Measurements from ENCODE around the gene FXYD4. TPM values are rescaled to one million over a fixed set of nuclear protein-coding genes. Genes with fewer than 3 reads are reported as not detected.
"Not testable (repeated sequence)": the region's sequence is repeated elsewhere in the genome, so short reads cannot be mapped to it uniquely, and the experiment has no call there.

FXYD4 gene
- total RNA-seq, 2 experiments from 2014 or later = not detected

- intact Hi-C loops (cut with micrococcal nuclease; ENCODE audit: unreplicated experiment) = no loop called here
- no TSS peak for BruUV-seq (replicated peaks)
- no peaks in the 10 kb centered on the region for H3K9me2 ChIP-seq (ENCODE audit: insufficient read depth, low read length)
- H3K36me3 ChIP-seq (ENCODE audit: insufficient read depth, low read length) = no peaks in the 10 kb centered on the region
- ChIA-PET CTCF (ENCODE audit: unreplicated experiment) (no interaction called here), POLR2A (interaction anchor here (0.7 kb wide), 2 partner anchors 110 to 438 kb away, joined by 3 to 4 read pairs; no protein-coding TSS in a partner anchor)
- H3K27ac ChIP-seq (ENCODE audit: low read depth, low read length, poor library complexity, severe bottlenecking) = no peak overlapping the region
- no peak overlapping the region for H3K4me2 ChIP-seq (ENCODE audit: low read length)
- no peak overlapping the region for H2AFZ ChIP-seq (ENCODE audit: low read length)
- H3K4me1 ChIP-seq (ENCODE audit: insufficient read depth, low read length, poor library complexity, severe bottlenecking) = no peaks in the 10 kb centered on the region
- H3K9me3 ChIP-seq (ENCODE audit: low read length) = no peaks in the 10 kb centered on the region
- no peaks in the 10 kb centered on the region for H3K79me2 ChIP-seq (ENCODE audit: insufficient read depth, low read depth, low read length)
- no peak for TF ChIP-seq EZH2phosphoT487 (IDR thresholded peaks at IDR 0.05; ENCODE audit: borderline replicate concordance, low read depth, low read length)
- TF ChIP-seq CTCF (conservative IDR thresholded peaks at IDR 0.05; ENCODE audit: low read length) = no peak
- no peak overlapping the region for H3K4me3 ChIP-seq (ENCODE audit: low read depth, low read length, poor library complexity, severe bottlenecking)
- H4K20me1 ChIP-seq (ENCODE audit: insufficient read depth, low read length) = no peaks in the 10 kb centered on the region
- no peak for DNase-seq (ENCODE audit: low spot score)
These were observed 43.5 kb upstream of the FXYD4 start for GRCh38 chr10:43327986-43328385.

DNA sequence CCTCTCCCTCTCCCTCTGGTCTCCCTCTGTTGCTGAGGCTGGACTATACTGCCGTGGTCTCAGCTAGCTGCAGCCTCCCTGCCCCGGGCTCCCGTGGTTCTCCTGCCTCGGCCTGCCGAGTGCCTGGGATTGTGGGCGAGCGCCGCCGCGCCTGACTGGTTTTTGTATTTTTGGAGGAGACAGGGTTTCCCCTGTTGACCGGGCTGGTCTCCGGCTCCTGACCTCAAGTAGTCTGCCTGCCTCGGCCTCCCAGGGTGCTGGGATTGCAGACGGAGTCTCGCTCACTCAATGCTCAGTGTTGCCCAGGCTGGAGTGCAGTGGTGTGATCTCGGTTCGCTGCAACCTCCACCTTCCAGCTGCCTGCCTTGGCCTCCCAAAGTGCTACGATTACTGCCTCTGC lies 42.6 kb upstream of the FXYD4 start:
- DNase-seq (ENCODE audit: low spot score); H3K4me3 ChIP-seq (ENCODE audit: low read depth, low read length, poor library complexity, severe bottlenecking); intact Hi-C loops (cut with micrococcal nuclease; ENCODE audit: unreplicated experiment); BruUV-seq (replicated peaks); H3K9me3 ChIP-seq (ENCODE audit: low read length); H2AFZ ChIP-seq (ENCODE audit: low read length); H3K79me2 ChIP-seq (ENCODE audit: insufficient read depth, low read depth, low read length); H3K4me2 ChIP-seq (ENCODE audit: low read length); H3K27ac ChIP-seq (ENCODE audit: low read depth, low read length, poor library complexity, severe bottlenecking); H3K36me3 ChIP-seq (ENCODE audit: insufficient read depth, low read length); H4K20me1 ChIP-seq (ENCODE audit: insufficient read depth, low read length); CTCF ChIA-PET (ENCODE audit: unreplicated experiment); H3K9me2 ChIP-seq (ENCODE audit: insufficient read depth, low read length); H3K4me1 ChIP-seq (ENCODE audit: insufficient read depth, low read length, poor library complexity, severe bottlenecking): not testable (repeated sequence)
- POLR2A ChIA-PET = interaction anchor here (0.7 kb wide), 1 partner anchor 111 kb away, joined by 4 read pairs; no protein-coding TSS in a partner anchor

GRCh38 chr10:43329246-43329885 lies 42.1 kb upstream of the FXYD4 start:
- CTCF ChIA-PET (ENCODE audit: unreplicated experiment); DNase-seq (ENCODE audit: low spot score); H3K9me3 ChIP-seq (ENCODE audit: low read length); H2AFZ ChIP-seq (ENCODE audit: low read length); POLR2A ChIA-PET; H4K20me1 ChIP-seq (ENCODE audit: insufficient read depth, low read length); H3K4me2 ChIP-seq (ENCODE audit: low read length); H3K27ac ChIP-seq (ENCODE audit: low read depth, low read length, poor library complexity, severe bottlenecking); H3K79me2 ChIP-seq (ENCODE audit: insufficient read depth, low read depth, low read length); H3K4me1 ChIP-seq (ENCODE audit: insufficient read depth, low read length, poor library complexity, severe bottlenecking); intact Hi-C loops (cut with micrococcal nuclease; ENCODE audit: unreplicated experiment); H3K9me2 ChIP-seq (ENCODE audit: insufficient read depth, low read length); BruUV-seq (replicated peaks); H3K36me3 ChIP-seq (ENCODE audit: insufficient read depth, low read length); H3K4me3 ChIP-seq (ENCODE audit: low read depth, low read length, poor library complexity, severe bottlenecking): not testable (repeated sequence)

GRCh38 chr10:43330049-43330823 lies 41.2 kb upstream of the FXYD4 start:
- H3K4me2 ChIP-seq (ENCODE audit: low read length); H2AFZ ChIP-seq (ENCODE audit: low read length); H3K79me2 ChIP-seq (ENCODE audit: insufficient read depth, low read depth, low read length); DNase-seq (ENCODE audit: low spot score); H4K20me1 ChIP-seq (ENCODE audit: insufficient read depth, low read length); H3K9me3 ChIP-seq (ENCODE audit: low read length); H3K36me3 ChIP-seq (ENCODE audit: insufficient read depth, low read length); intact Hi-C loops (cut with micrococcal nuclease; ENCODE audit: unreplicated experiment); H3K27ac ChIP-seq (ENCODE audit: low read depth, low read length, poor library complexity, severe bottlenecking); BruUV-seq (replicated peaks); CTCF ChIA-PET (ENCODE audit: unreplicated experiment); H3K9me2 ChIP-seq (ENCODE audit: insufficient read depth, low read length); H3K4me1 ChIP-seq (ENCODE audit: insufficient read depth, low read length, poor library complexity, severe bottlenecking); H3K4me3 ChIP-seq (ENCODE audit: low read depth, low read length, poor library complexity, severe bottlenecking): not testable (repeated sequence)
- POLR2A ChIA-PET = interaction anchor here (0.7 kb wide), 1 partner anchor 191 kb away, joined by 4 read pairs; no protein-coding TSS in a partner anchor

GRCh38 chr10:43330824-43331127 lies 40.7 kb upstream of the FXYD4 start:
- CTCF ChIA-PET (ENCODE audit: unreplicated experiment); H3K4me1 ChIP-seq (ENCODE audit: insufficient read depth, low read length, poor library complexity, severe bottlenecking); H3K36me3 ChIP-seq (ENCODE audit: insufficient read depth, low read length); H3K79me2 ChIP-seq (ENCODE audit: insufficient read depth, low read depth, low read length); BruUV-seq (replicated peaks); H3K9me2 ChIP-seq (ENCODE audit: insufficient read depth, low read length); H2AFZ ChIP-seq (ENCODE audit: low read length); intact Hi-C loops (cut with micrococcal nuclease; ENCODE audit: unreplicated experiment); H3K4me2 ChIP-seq (ENCODE audit: low read length); H4K20me1 ChIP-seq (ENCODE audit: insufficient read depth, low read length); H3K4me3 ChIP-seq (ENCODE audit: low read depth, low read length, poor library complexity, severe bottlenecking); H3K9me3 ChIP-seq (ENCODE audit: low read length); H3K27ac ChIP-seq (ENCODE audit: low read depth, low read length, poor library complexity, severe bottlenecking); DNase-seq (ENCODE audit: low spot score): not testable (repeated sequence)
- POLR2A ChIA-PET = interaction anchor here (0.7 kb wide), 1 partner anchor 191 kb away, joined by 4 read pairs; no protein-coding TSS in a partner anchor

All from OCI-LY7 (cell line).